ENCODE measurements around the gene ZNF254. TPM values are rescaled to one million over a fixed set of nuclear protein-coding genes. Genes with fewer than 3 reads are reported as not detected.

Gene ZNF254
- total RNA-seq, 3 donors from 2014 or later (not counting 1 experiment from before 2014, with no cell fraction given): 16.7 to 20.5 (median 19.8) TPM

DNA sequence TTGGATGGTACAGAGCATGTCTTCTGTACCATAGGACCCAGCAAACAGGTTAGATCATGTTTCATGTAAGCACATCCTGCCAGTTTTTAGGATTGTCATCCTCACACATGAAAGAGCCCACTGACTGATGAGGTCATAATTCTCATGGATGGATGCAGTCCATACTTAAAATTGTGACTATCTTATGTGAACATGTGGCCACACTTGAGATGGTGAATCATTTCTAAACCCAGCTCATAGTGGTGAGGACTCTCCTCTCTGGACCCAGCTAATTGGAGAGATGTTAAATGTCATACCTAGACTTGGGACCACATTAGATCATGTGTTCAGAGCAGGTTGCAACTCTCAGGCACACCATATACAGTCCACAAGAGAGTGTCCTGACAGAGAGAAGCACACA, 24.8 kb upstream of the ZNF254 start:
- H3K27me3 ChIP-seq (ENCODE audit: control insufficient read depth, insufficient read depth, low read length): no peaks in the 10 kb centered on the region
- H3K36me3 Mint-ChIP-seq: no peaks in the 10 kb centered on the region
- intact Hi-C loops (cut with micrococcal nuclease): no loop called here
- TF ChIP-seq, protein P1, sequence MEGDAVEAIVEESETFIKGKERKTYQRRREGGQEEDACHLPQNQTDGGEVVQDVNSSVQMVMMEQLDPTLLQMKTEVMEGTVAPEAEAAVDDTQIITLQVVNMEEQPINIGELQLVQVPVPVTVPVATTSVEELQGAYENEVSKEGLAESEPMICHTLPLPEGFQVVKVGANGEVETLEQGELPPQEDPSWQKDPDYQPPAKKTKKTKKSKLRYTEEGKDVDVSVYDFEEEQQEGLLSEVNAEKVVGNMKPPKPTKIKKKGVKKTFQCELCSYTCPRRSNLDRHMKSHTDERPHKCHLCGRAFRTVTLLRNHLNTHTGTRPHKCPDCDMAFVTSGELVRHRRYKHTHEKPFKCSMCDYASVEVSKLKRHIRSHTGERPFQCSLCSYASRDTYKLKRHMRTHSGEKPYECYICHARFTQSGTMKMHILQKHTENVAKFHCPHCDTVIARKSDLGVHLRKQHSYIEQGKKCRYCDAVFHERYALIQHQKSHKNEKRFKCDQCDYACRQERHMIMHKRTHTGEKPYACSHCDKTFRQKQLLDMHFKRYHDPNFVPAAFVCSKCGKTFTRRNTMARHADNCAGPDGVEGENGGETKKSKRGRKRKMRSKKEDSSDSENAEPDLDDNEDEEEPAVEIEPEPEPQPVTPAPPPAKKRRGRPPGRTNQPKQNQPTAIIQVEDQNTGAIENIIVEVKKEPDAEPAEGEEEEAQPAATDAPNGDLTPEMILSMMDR (IDR thresholded peaks at IDR 0.05): no peak
- peaks cover 11% of the 10 kb centered on the region for H3K36me3 ChIP-seq (ENCODE audit: control insufficient read depth, insufficient read depth, low read length)
- no peaks in the 10 kb centered on the region for H3K9me3 ChIP-seq (ENCODE audit: control insufficient read depth, insufficient read depth, low read length)
- H3K4me1 Mint-ChIP-seq: peaks cover 7 to 27% of the 10 kb centered on the region in 2 donors
- H3K27me3 Mint-ChIP-seq (ENCODE audit: low read depth in 2 of 2): no peaks in the 10 kb centered on the region
- H3K4me1 ChIP-seq (ENCODE audit: control insufficient read depth, insufficient read depth, low read length): no peaks in the 10 kb centered on the region
- H3K4me3 ChIP-seq (ENCODE audit: low read length): no peak overlapping the region
- no peak overlapping the region for H3K27ac ChIP-seq (ENCODE audit: low read length)
- H3K4me3 Mint-ChIP-seq: no peak overlapping the region
- DNase-seq (no peak), ATAC-seq (no peak)
- no peak overlapping the region for H3K27ac Mint-ChIP-seq
- H3K9me3 Mint-ChIP-seq: no peaks in the 10 kb centered on the region

DNA sequence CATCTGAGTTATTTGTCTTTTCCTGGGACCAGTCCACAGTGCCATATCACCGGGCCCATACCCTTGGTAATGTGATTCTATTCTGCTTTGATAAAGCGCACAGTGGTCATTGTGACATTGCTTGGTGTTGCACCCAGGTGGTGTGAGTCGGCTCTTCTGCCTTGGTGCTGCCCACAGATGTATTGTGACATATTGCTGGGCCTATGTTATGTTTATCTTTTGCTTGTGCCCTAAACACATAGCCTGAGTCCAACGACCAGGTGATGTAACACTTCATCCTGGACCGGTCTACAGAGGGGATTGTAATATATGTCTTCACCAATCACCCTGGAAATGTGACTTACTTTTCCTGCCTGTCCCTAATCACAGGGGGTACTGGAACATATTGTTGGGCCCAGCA, 23.7 kb upstream of the ZNF254 start:
- no peak overlapping the region for H3K4me3 ChIP-seq (ENCODE audit: low read length)
- Mint-ChIP-seq H3K4me1 (peaks cover 0 to 16% of the 10 kb centered on the region in 2 donors), H3K27me3 (ENCODE audit: low read depth in 2 of 2) (no peaks in the 10 kb centered on the region), H3K4me3 (no peak overlapping the region), H3K27ac (no peak overlapping the region), H3K36me3 (no peaks in the 10 kb centered on the region), H3K9me3 (no peaks in the 10 kb centered on the region)
- peaks cover 10% of the 10 kb centered on the region for H3K36me3 ChIP-seq (ENCODE audit: control insufficient read depth, insufficient read depth, low read length)
- DNase-seq (no peak), ATAC-seq (no peak)
- intact Hi-C loops (cut with micrococcal nuclease): no loop called here
- 94% methylated on average over 5 of the region's 5 CpGs for WGBS (ENCODE audit: insufficient coverage)
- TF ChIP-seq, protein P1 (IDR thresholded peaks at IDR 0.05): no peak
- H3K27me3 ChIP-seq (ENCODE audit: control insufficient read depth, insufficient read depth, low read length): no peaks in the 10 kb centered on the region
- H3K9me3 ChIP-seq (ENCODE audit: control insufficient read depth, insufficient read depth, low read length): no peaks in the 10 kb centered on the region
- H3K27ac ChIP-seq (ENCODE audit: low read length): no peak overlapping the region
- H3K4me1 ChIP-seq (ENCODE audit: control insufficient read depth, insufficient read depth, low read length): no peaks in the 10 kb centered on the region

DNA sequence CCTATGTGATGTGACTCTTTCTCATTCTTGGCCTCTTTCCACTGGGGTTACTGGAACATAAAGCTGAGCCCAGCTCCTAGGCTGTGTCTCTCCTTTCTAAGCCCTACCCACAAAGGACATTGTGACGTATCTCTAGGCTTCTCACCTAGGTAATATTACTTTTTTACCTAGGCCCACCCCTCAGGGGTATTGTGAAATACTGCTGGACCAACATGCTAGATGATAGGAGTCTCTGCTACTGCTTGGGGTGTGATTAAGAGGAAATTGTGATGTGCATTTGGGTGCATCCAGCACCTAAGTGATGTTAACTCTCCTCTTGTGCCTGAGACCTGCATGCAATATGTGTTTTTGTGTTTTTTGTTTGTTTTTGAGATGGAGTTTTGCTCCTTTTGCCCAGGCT, 22.8 kb upstream of the ZNF254 start:
- H3K9me3 ChIP-seq (ENCODE audit: control insufficient read depth, insufficient read depth, low read length): no peaks in the 10 kb centered on the region
- H3K27ac Mint-ChIP-seq: no peak overlapping the region
- DNase-seq (no peak), ATAC-seq (no peak)
- H3K36me3 Mint-ChIP-seq: peaks cover 7% of the 10 kb centered on the region
- H3K4me3 Mint-ChIP-seq: no peak overlapping the region
- H3K27me3 Mint-ChIP-seq (ENCODE audit: low read depth in 2 of 2): no peaks in the 10 kb centered on the region
- no peaks in the 10 kb centered on the region for H3K27me3 ChIP-seq (ENCODE audit: control insufficient read depth, insufficient read depth, low read length)
- intact Hi-C loops (cut with micrococcal nuclease): no loop called here
- H3K4me1 ChIP-seq (ENCODE audit: control insufficient read depth, insufficient read depth, low read length): no peaks in the 10 kb centered on the region
- H3K36me3 ChIP-seq (ENCODE audit: control insufficient read depth, insufficient read depth, low read length): peaks cover 9% of the 10 kb centered on the region
- TF ChIP-seq, protein P1 (IDR thresholded peaks at IDR 0.05): no peak
- peaks cover 0 to 8% of the 10 kb centered on the region in 2 donors for H3K4me1 Mint-ChIP-seq
- WGBS (ENCODE audit: insufficient coverage): 100% methylated on average over 1 of the region's 1 CpG
- H3K4me3 ChIP-seq (ENCODE audit: low read length): no peak overlapping the region
- H3K27ac ChIP-seq (ENCODE audit: low read length): no peak overlapping the region
- H3K9me3 Mint-ChIP-seq: no peaks in the 10 kb centered on the region

GRCh38 chr19:24065243-24065642, 21.7 kb upstream of the ZNF254 start:
- Mint-ChIP-seq H3K27ac (peak overlapping the region in 1 of 2 donors; percentile 15), H3K9me3 (no peaks in the 10 kb centered on the region), H3K36me3 (peaks cover 7% of the 10 kb centered on the region), H3K4me3 (no peak overlapping the region), H3K4me1 (peaks cover 0 to 5% of the 10 kb centered on the region in 2 donors), H3K27me3 (ENCODE audit: low read depth in 2 of 2) (no peaks in the 10 kb centered on the region)
- DNase-seq (no peak), ATAC-seq (peak in 1 of 3 donors; percentile 11)
- intact Hi-C loops (cut with micrococcal nuclease): no loop called here
- Histone ChIP-seq H3K4me3 (ENCODE audit: low read length) (no peak overlapping the region), H3K36me3 (ENCODE audit: control insufficient read depth, insufficient read depth, low read length) (peaks cover 5% of the 10 kb centered on the region), H3K27ac (ENCODE audit: low read length) (no peak overlapping the region), H3K9me3 (ENCODE audit: control insufficient read depth, insufficient read depth, low read length) (no peaks in the 10 kb centered on the region), H3K27me3 (ENCODE audit: control insufficient read depth, insufficient read depth, low read length) (no peaks in the 10 kb centered on the region), H3K4me1 (ENCODE audit: control insufficient read depth, insufficient read depth, low read length) (no peaks in the 10 kb centered on the region)
- TF ChIP-seq, protein P1 (IDR thresholded peaks at IDR 0.05): no peak
- WGBS (ENCODE audit: insufficient coverage): 55% methylated on average over 1 of the region's 1 CpG
